ENCODE measurements around the gene RNU4-1. TPM values are rescaled to one million over a fixed set of nuclear protein-coding genes. Genes with fewer than 3 reads are reported as not detected.
"Not testable (repeated sequence)": the region's sequence is repeated elsewhere in the genome, so short reads cannot be mapped to it uniquely, and the experiment has no call there.

RNU4-1 gene
- total RNA-seq, 1 donor from 2014 or later: under 0.01 TPM

- DNase-seq (ENCODE audit: low spot score in 2 of 2) (no peak), FAIRE-seq (no peak)
Measured at GRCh38 chr12:120259418-120260202, 33.4 kb downstream of the RNU4-1 start.

- FAIRE-seq (no peak), DNase-seq (ENCODE audit: low spot score in 2 of 2) (no peak)
Measured at GRCh38 chr12:120258323-120258896, 34.6 kb downstream of the RNU4-1 start.

- DNase-seq (ENCODE audit: low spot score in 2 of 2) (peak in 1 of 2 donors; percentile 65), FAIRE-seq (no peak)
Measured at GRCh38 chr12:120257041-120257821, 35.8 kb downstream of the RNU4-1 start.

- no peak for DNase-seq (ENCODE audit: low spot score in 2 of 2)
Measured at GRCh38 chr12:120254809-120255208, 38.2 kb downstream of the RNU4-1 start.

GRCh38 chr12:120253313-120253712, 39.7 kb downstream of the RNU4-1 start:
- not testable (repeated sequence) for FAIRE-seq; DNase-seq (ENCODE audit: low spot score in 2 of 2)

More at GRCh38 chr12:120254809-120255208, 38.2 kb downstream of the RNU4-1 start:
- no peak for FAIRE-seq

- FAIRE-seq (no peak), DNase-seq (ENCODE audit: low spot score in 2 of 2) (no peak)
Measured at GRCh38 chr12:120252071-120252906, 40.7 kb downstream of the RNU4-1 start.

GRCh38 chr12:120251364-120252070, 41.5 kb downstream of the RNU4-1 start:
- DNase-seq (ENCODE audit: low spot score in 2 of 2); FAIRE-seq: not testable (repeated sequence)

GRCh38 chr12:120249875-120250795, 42.9 kb downstream of the RNU4-1 start:
- no peak for FAIRE-seq
- DNase-seq (ENCODE audit: low spot score in 2 of 2): no peak

GRCh38 chr12:120249266-120249874, 43.7 kb downstream of the RNU4-1 start:
- DNase-seq (ENCODE audit: low spot score in 2 of 2) (no peak), FAIRE-seq (no peak)

- FAIRE-seq (no peak), DNase-seq (ENCODE audit: low spot score in 2 of 2) (no peak)
Measured at GRCh38 chr12:120247621-120248030, 45.4 kb downstream of the RNU4-1 start.

GRCh38 chr12:120247183-120247582, 45.9 kb downstream of the RNU4-1 start:
- FAIRE-seq (no peak), DNase-seq (ENCODE audit: low spot score in 2 of 2) (no peak)

- not testable (repeated sequence) for DNase-seq (ENCODE audit: low spot score in 2 of 2); FAIRE-seq
Measured at GRCh38 chr12:120246705-120247104, 46.3 kb downstream of the RNU4-1 start.

Small RNAs within 50 kb of the gene (small RNA-seq; reads per million reads assigned to genes)
- 286 reads per million, percentile 99 among the genes with 10 or more reads in this experiment for gene RNU4-1
- gene RNU4-2: 1,243 reads per million, percentile 99 among the genes with 10 or more reads in this experiment
- gene RNU6-1088P: not detected

Other genes with a start within 250 kb of the RNU4-1 start
- gene RAB35, start 176.5 kb downstream of the RNU4-1 start, total RNA-seq: 37.5 TPM
- 62.4 TPM for gene GCN1, start 98.5 kb downstream of the RNU4-1 start, total RNA-seq
- 1,889 TPM for gene RPLP0, start 92.1 kb downstream of the RNU4-1 start, total RNA-seq
- gene PXN, start 27.5 kb downstream of the RNU4-1 start, total RNA-seq: 2.4 TPM
- gene RNU4-2, start 1.3 kb downstream of the RNU4-1 start, total RNA-seq: under 0.01 TPM
- 4.1 TPM for gene SIRT4, start 9.1 kb upstream of the RNU4-1 start, total RNA-seq
- not detected for gene PLA2G1B, start 34.5 kb upstream of the RNU4-1 start, total RNA-seq
- 6.9 TPM for gene MSI1, start 75.9 kb upstream of the RNU4-1 start, total RNA-seq
- gene COX6A1, start 144.9 kb upstream of the RNU4-1 start, total RNA-seq: 489 TPM
- 11.0 TPM for gene TRIAP1, start 153.1 kb upstream of the RNU4-1 start, total RNA-seq
- gene GATC, start 153.2 kb upstream of the RNU4-1 start, total RNA-seq: 28.9 TPM
- 92.5 TPM for gene SRSF9, start 176.5 kb upstream of the RNU4-1 start, total RNA-seq
- gene DYNLL1, start 202.9 kb upstream of the RNU4-1 start, total RNA-seq: 279 TPM
- gene COQ5, start 235.9 kb upstream of the RNU4-1 start, total RNA-seq: 25.3 TPM
- gene RNF10, start 241.1 kb upstream of the RNU4-1 start, total RNA-seq: 119 TPM

All from frontal cortex (tissue), 4 donors.